HEK293 (cell line): ENCODE data around the gene ARL15.

Experiments used
- CTCF ChIP-seq: fragments of 450-650 bp; formaldehyde crosslinking; IDR thresholded peaks from 2 replicates; pipeline ENCODE4 v1.5.1; 2016; ENCODE audit warnings: missing biosample characterization, missing genetic modification characterization
- SCRT2 ChIP-seq: fragments of 450-650 bp; formaldehyde crosslinking; IDR thresholded peaks from 2 replicates; pipeline ENCODE4 v1.5.1; 2016; ENCODE audit warnings: missing biosample characterization, missing genetic modification characterization
- TRIM28 ChIP-seq: IDR thresholded peaks from 2 replicates; pipeline ENCODE4 v1.6.1; 2011; ENCODE audit warnings: low read length, control low read depth, borderline replicate concordance
- ZBTB21 ChIP-seq: fragments of 450-650 bp; formaldehyde crosslinking; IDR thresholded peaks from 2 replicates; pipeline ENCODE4 v1.5.1; 2017; ENCODE audit warnings: missing biosample characterization, missing genetic modification characterization
- ZNF140 ChIP-seq: fragments of 450-650 bp; formaldehyde crosslinking; IDR thresholded peaks from 2 replicates; pipeline ENCODE4 v1.5.1; 2016; ENCODE audit warnings: missing biosample characterization, missing genetic modification characterization
- ZNF398 ChIP-seq: fragments of 450-650 bp; formaldehyde crosslinking; IDR thresholded peaks from 2 replicates; pipeline ENCODE4 v1.5.1; 2017; ENCODE audit warnings: missing biosample characterization, missing genetic modification characterization
- ZNF416 ChIP-seq: fragments of 450-650 bp; formaldehyde crosslinking; IDR thresholded peaks from 2 replicates; pipeline ENCODE4 v1.5.1; 2016; ENCODE audit warnings: missing biosample characterization, missing genetic modification characterization
- ZNF514 ChIP-seq: fragments of 450-650 bp; formaldehyde crosslinking; IDR thresholded peaks from 2 replicates; pipeline ENCODE4 v1.5.1; 2016; ENCODE audit warnings: missing biosample characterization, missing genetic modification characterization
- ZNF549 ChIP-seq: fragments of 450-650 bp; IDR thresholded peaks from 2 replicates; pipeline ENCODE4 v1.5.1; 2018; ENCODE audit warnings: missing biosample characterization, missing genetic modification characterization, mild to moderate bottlenecking, inconsistent platforms, moderate library complexity

- TF ChIP-seq ZNF514 (tag by site-specific recombination) (no peak), CTCF (no peak), ZNF140 (tag by site-specific recombination) (no peak), TRIM28 (no peak), ZBTB21 (tag by site-specific recombination) (no peak), SCRT2 (tag by site-specific recombination) (no peak), ZNF398 (tag by site-specific recombination) (no peak), ZNF549 (no peak), ZNF416 (tag by site-specific recombination) (no peak)
Measured at GRCh38 chr5:53892224-53892623, 418.1 kb downstream of the ARL15 start.
